CD1c-positive myeloid dendritic cell (primary cell): ENCODE results near the gene SNX14.

Experiments used
- DNase-seq: peaks from one replicate; pipeline ENCODE4 v3.0.0-alpha.2; 2016; ENCODE audit errors: extremely low spot score

SNX14 gene

DNA sequence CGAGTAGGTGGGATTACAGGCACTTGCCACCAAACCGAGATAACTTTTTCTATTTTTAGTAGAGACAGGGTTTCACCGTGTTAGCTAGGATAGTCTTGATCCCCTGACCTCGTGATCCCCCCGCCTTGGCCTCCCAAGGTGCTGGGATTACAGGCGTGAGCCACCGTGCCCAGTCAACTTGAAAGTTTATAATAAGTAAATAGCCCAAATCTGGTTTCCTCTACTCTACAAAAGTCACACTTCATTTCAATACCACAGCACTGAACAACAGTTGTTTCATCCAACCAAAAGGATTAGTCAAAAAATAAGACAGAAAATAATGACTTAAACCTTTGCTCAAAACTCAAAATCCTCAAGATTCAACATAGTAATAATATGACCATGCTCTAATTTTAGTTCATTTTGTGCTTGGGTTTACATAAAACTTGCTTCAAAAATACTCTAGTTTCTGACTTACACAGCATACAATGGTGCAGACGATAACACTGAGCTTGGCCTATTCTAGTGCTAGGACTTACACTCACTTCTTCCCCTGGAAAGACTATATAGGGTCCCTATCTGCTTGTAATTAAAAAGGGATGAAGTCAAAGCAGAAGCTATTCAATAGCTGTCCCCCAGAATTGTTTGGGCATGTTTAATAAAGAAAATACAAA lies 87.1 kb downstream of the SNX14 start:
- no peak for DNase-seq

GRCh38 chr6:85498596-85499258 lies 94.9 kb downstream of the SNX14 start:
- DNase-seq: no peak

DNA sequence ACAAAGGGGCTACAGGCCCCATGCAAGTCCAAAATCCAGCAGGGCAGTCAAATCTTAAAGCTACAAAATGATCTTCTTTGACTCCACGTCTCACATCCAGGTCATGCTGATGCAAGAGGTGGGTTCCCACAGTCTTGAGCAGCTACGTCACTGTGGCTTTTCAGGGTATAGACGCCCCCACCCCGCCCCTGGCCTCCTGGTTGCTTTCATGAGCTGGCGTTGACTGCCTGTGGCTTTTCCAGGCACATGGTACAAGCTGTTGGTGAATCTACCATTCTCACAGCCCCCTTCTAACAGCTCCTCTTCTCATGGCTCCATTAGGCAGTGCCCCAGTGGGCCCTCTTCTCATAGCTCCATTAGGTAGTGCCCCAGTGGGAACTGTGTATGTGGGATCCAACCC lies 96.8 kb downstream of the SNX14 start:
- DNase-seq: no peak

- DNase-seq: no peak
These were observed 97.6 kb downstream of the SNX14 start for GRCh38 chr6:85496009-85496579.

GRCh38 chr6:85494547-85495536 lies 98.8 kb downstream of the SNX14 start:
- no peak for DNase-seq

DNA sequence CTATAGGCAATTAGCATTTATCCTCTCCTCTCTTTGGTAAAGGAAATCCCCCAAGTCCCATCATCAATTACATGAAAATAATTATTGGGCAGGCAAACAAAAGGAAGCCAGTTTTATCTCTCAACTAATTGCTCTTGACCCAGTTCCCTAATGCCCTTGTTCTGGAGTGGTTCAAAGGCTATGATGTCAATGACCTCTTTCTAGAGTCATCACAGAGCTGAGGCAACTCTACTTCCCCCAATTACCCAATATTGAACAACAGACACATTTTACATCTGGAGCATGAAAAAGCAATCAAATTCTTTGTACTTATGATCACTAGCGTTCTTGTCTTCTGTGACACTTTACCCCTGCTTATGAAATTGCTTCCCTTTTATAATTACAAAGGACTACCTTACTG lies 100.3 kb downstream of the SNX14 start:
- DNase-seq: peak; percentile 41

DNA sequence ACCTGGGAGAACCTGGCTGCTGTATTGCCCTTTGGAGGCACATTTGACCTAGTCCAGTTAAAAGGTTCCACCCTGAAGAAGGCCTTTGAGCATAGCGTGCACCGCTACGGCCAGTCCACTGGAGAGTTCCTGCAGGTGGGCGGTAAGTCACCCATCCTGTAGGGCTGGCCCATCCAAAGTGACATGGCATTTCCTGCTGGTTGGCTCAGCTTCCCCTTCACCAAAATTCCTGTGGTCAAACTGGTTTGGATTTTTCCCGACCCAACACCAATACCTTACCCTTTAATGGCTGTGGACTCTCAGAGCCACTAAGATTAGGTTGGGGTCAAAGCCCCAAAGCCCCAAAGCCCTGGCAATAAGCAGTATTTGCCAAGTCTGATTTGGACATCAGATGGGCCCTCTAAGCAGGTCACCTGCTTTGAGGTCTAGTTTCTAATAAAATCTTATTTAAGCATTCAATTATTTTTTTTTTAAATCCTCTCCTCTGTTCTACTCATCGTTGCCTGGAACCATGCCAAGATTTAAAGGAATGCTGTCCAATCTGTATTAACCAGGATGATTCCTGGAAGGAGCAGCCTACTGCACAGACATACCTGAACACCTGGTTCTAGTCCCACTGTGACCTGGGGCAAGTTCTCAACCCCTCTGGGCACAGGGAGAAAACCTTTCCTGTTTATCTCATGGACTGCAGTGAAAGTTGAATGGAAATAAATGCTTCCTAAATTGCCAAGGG lies 103.0 kb downstream of the SNX14 start:
- DNase-seq: no peak

DNA sequence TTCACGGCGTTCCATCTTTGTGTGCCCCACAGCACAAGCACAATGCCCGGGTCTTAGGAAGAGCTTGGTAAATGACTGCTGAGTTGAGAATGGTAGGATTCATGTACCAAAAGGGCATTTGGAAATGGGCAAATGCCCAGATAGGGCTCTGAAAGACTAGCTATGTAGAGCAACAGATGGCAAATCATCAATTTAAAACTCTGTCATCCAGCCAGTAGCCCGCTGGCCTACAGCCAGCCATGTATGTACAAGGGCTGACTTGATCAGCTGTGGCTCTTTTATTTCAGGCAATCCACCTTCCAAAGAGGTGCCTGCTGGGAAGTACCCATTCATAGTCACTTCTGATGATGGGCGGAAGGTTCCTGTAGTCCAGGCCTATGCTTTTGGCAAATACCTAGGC lies 108.7 kb downstream of the SNX14 start:
- DNase-seq: no peak

DNA sequence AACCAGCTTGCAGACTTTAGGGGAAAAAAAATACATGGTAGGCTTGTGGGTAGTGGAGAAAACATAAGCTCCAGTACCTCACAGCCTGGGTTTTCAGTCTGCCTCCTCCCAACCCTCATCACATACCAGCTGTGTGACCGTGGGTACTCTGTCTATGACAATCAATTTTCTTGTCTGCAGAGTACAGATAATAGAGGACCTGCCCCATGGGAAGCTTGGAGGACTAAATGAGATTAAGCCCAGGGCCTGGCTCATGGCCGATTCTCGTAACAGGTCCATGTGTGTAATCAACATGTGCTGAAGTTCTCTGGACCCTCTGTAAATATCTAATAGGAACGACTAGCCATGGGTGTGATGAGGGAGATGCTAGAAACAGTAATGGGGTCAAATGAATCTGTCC lies 109.8 kb downstream of the SNX14 start:
- no peak for DNase-seq

GRCh38 chr6:85482905-85483700 lies 110.6 kb downstream of the SNX14 start:
- DNase-seq: peak; percentile 76

DNA sequence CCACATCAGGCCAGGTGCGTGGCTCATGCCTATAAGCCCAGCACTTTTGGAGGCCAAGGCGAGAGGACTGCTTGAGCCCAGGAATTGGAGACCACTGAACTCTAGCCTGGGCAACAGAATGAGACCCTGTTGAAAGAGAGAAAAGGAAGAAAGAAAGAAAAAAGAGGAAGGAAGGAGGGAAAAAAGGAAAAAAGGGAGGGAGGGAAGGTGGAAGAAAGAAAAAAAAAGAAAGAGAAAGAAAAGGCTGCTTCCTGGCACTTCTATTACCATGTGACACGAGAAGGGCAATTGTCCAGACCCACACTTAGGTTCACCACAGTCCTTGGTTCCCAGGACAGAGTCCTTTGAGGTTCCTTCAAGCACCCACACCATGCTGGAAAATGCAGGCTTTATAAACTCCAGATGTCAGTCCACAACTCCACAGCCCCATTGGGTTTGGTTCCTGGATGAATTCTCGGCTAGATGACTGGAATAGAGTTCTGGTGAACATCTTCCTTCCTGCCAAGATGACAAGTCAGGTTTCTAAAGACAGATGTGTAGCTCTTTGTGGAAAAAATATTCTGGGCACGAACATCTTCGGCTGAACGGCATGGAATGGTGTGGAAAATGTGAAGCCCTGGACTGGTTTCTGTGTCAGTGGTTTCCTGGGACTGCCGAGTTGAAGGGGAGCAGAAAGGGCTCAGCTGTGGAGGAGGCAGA lies 111.3 kb downstream of the SNX14 start:
- no peak for DNase-seq

GRCh38 chr6:85479208-85479607 lies 114.5 kb downstream of the SNX14 start:
- no peak for DNase-seq

- no peak for DNase-seq
These were observed 117.1 kb downstream of the SNX14 start for GRCh38 chr6:85476532-85476931.

DNA sequence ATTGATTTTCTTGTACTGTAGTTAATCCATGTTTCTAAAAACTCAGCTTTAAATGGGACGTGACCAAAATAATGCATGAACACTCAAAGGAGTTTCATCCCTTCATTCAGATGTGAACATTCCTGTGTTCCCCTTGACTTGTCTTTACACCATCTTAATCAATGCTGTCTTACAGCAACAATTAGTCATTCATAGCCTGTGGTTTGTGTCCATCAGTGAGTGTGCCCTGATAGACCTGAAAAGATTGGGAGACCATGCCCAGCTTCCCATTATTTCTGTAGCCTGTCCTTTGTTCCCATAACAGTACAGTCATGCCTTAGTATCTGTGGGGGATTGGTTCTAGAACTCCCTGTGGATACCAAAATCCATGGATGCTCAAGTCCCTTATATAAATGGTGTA lies 119.9 kb downstream of the SNX14 start:
- no peak for DNase-seq

- DNase-seq: no peak
These were observed 120.9 kb downstream of the SNX14 start for GRCh38 chr6:85472744-85473143.

- no peak for DNase-seq
These were observed 123.6 kb downstream of the SNX14 start for GRCh38 chr6:85470023-85470410.

DNA sequence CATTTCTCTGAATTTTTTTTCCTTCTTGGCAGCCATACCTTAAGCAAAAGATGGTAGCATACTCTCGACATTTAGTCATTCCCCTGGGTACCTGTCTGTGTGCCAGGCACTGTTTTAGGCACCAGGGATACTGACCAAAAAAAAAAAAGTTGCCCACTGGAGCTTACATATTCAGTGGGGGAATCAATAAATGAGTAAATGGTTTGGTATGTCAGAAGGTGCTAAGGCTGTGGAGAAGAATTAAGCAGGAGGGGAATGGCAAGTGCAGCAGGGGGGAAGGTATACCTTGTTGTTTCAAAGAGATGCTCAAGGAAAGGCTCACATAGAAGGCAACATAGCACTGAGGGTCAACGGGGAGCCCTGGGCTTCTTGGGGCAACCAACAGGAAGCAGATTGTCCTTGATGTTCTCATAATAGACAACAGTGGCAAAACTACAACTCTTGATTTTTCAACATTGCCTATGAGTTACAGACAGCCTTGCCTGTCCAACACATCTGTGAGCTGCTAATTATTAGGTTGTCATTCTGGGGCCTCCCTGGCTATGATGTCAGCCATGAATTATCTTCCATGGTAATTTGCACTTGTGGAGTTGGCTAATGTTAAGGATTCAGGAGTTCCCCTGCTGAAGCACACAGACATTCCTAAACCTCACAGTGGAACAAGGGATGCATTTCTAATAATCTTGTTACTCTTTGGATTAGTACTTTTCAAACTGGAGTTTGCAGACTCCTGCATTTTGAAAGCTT lies 124.2 kb downstream of the SNX14 start:
- DNase-seq: no peak

GRCh38 chr6:85468326-85468725 lies 125.3 kb downstream of the SNX14 start:
- DNase-seq: no peak

- DNase-seq: no peak
These were observed 127.9 kb downstream of the SNX14 start for GRCh38 chr6:85465762-85466161.
